GM12891 (cell line): Measurements from ENCODE around the gene PRICKLE1.

Source experiments
- PAX5 ChIP-seq: IDR thresholded peaks from 2 replicates; pipeline ENCODE4 v1.6.1; 2011; ENCODE audit warnings: low read length, moderate library complexity, mild to moderate bottlenecking; ENCODE audit not compliant: insufficient read depth, severe bottlenecking
- POLR2A ChIP-seq: IDR thresholded peaks from 2 replicates; pipeline ENCODE4 v1.6.1; 2011; ENCODE audit warnings: low read depth, low read length, control low read depth
- POLR2AphosphoS5 ChIP-seq: IDR thresholded peaks from 2 replicates; pipeline ENCODE4 v1.6.1; 2011; ENCODE audit warnings: low read depth, low read length, control low read depth
- POU2F2 ChIP-seq: IDR thresholded peaks from 2 replicates; pipeline ENCODE4 v1.6.1; 2011; ENCODE audit warnings: low read depth, mild to moderate bottlenecking, control low read depth, low read length, moderate library complexity
- SPI1 ChIP-seq: IDR thresholded peaks from 2 replicates; pipeline ENCODE4 v1.6.1; 2011; ENCODE audit warnings: low read depth, low read length, control low read depth
- TAF1 ChIP-seq: IDR thresholded peaks from 2 replicates; pipeline ENCODE4 v1.6.1; 2011; ENCODE audit warnings: low read depth, low read length, control low read depth

DNA sequence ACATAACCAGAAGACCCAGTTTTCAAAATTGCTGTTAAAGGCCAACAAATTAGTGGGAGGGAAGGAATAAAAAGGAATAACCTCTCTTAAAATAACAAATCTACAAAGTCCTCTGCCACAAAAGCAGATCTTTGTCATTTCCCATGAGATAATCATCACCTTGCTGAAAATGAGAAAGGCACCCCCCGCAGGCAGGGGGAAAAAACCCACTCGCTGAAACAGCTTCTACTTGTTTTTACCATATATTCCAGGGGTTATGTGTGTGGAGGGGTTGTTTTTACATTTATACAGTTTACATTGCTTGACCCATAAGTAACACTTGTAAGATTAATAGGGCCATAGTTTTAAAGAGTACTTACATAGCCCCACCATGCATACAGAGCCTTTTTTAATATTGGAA is 131.0 kb downstream of the PRICKLE1 start:
- TF ChIP-seq TAF1 (no peak), POLR2AphosphoS5 (no peak), PAX5 (no peak), POLR2A (no peak), POU2F2 (no peak), SPI1 (no peak)
